Measurements from ENCODE around the gene BOD1L2. TPM values are rescaled to one million over a fixed set of nuclear protein-coding genes. Genes with fewer than 3 reads are reported as not detected.

BOD1L2 gene
- total and polyA plus RNA-seq, 2 of the 13 experiments (the other 11 are each of a cell fraction or from before 2014, with no cell fraction given) = not detected

- Histone ChIP-seq H2AFZ (ENCODE audit: low read length) (no peak overlapping the region), H3K79me2 (ENCODE audit: insufficient read depth, low read length) (no peaks in the 10 kb centered on the region), H3K4me1 (ENCODE audit: insufficient read depth, low read length) (no peaks in the 10 kb centered on the region), H3K9me3 (ENCODE audit: low read length) (no peaks in the 10 kb centered on the region), H4K20me1 (ENCODE audit: insufficient read depth, low read length) (no peaks in the 10 kb centered on the region), H3K36me3 (replicated peaks in 1 of 2; ENCODE audit: control insufficient read depth in 1 of 2, insufficient read depth in 2 of 2, low read length in 2 of 2) (no peaks in the 10 kb centered on the region), H3K4me2 (ENCODE audit: low read depth, low read length) (no peak overlapping the region), H3K27me3 (ENCODE audit: control insufficient read depth in 1 of 2, insufficient read depth in 2 of 2, low read length in 2 of 2) (peaks cover 0 to 1% of the 10 kb centered on the region in 2 experiments; a peak in 2 of 5 replicates), H3K27ac (ENCODE audit: extremely low read length, insufficient read depth, low read length) (no peak overlapping the region), H3K4me3 (replicated peaks in 1 of 3; ENCODE audit: insufficient read depth in 1 of 3, low read depth in 2 of 3, low read length in 3 of 3) (no peak overlapping the region), H3K9ac (ENCODE audit: insufficient read depth, low read depth, low read length) (no peak overlapping the region)
- ATAC-seq (no peak), FAIRE-seq (no peak), DNase-seq (ENCODE audit: low spot score) (no peak)
- TF ChIP-seq ZNF709 (CRISPR knock-in tag; IDR thresholded peaks at IDR 0.05) = no peak
- TF ChIP-seq ZNF772 (CRISPR knock-in tag; IDR thresholded peaks at IDR 0.05) = no peak
- TF ChIP-seq HIC2 (CRISPR knock-in tag; IDR thresholded peaks at IDR 0.05; ENCODE audit: low read depth) = no peak
- no peak for TF ChIP-seq SNAPC2 (CRISPR knock-in tag; IDR thresholded peaks at IDR 0.05)
- TF ChIP-seq NCOR1 (IDR thresholded peaks at IDR 0.05; ENCODE audit: borderline replicate concordance, low read length) = no peak
- no peak for TF ChIP-seq SRSF1 (optimal IDR thresholded peaks at IDR 0.05; ENCODE audit: low read depth, low read length)
- no peak for TF ChIP-seq MED1 (CRISPR knock-in tag; IDR thresholded peaks at IDR 0.05)
- no peak for TF ChIP-seq ZNF570 (CRISPR knock-in tag; IDR thresholded peaks at IDR 0.05; ENCODE audit: borderline replicate concordance)
- no peak for TF ChIP-seq CBX1 (IDR thresholded peaks at IDR 0.05; ENCODE audit: low read depth)
- no peak for TF ChIP-seq ZFP1 (CRISPR knock-in tag; IDR thresholded peaks at IDR 0.05)
- TF ChIP-seq, protein P1, sequence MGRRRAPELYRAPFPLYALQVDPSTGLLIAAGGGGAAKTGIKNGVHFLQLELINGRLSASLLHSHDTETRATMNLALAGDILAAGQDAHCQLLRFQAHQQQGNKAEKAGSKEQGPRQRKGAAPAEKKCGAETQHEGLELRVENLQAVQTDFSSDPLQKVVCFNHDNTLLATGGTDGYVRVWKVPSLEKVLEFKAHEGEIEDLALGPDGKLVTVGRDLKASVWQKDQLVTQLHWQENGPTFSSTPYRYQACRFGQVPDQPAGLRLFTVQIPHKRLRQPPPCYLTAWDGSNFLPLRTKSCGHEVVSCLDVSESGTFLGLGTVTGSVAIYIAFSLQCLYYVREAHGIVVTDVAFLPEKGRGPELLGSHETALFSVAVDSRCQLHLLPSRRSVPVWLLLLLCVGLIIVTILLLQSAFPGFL (CRISPR knock-in tag; IDR thresholded peaks at IDR 0.05) = no peak
- no peak for TF ChIP-seq CENPT (CRISPR knock-in tag; IDR thresholded peaks at IDR 0.05; ENCODE audit: low read depth)
- no peak for TF ChIP-seq WIZ (CRISPR knock-in tag; IDR thresholded peaks at IDR 0.05)
- no peak for TF ChIP-seq KDM2A (CRISPR knock-in tag; IDR thresholded peaks at IDR 0.05; ENCODE audit: borderline replicate concordance, low read depth)
- TF ChIP-seq SALL1 (CRISPR knock-in tag; IDR thresholded peaks at IDR 0.05) = no peak
- TF ChIP-seq, protein P2, sequence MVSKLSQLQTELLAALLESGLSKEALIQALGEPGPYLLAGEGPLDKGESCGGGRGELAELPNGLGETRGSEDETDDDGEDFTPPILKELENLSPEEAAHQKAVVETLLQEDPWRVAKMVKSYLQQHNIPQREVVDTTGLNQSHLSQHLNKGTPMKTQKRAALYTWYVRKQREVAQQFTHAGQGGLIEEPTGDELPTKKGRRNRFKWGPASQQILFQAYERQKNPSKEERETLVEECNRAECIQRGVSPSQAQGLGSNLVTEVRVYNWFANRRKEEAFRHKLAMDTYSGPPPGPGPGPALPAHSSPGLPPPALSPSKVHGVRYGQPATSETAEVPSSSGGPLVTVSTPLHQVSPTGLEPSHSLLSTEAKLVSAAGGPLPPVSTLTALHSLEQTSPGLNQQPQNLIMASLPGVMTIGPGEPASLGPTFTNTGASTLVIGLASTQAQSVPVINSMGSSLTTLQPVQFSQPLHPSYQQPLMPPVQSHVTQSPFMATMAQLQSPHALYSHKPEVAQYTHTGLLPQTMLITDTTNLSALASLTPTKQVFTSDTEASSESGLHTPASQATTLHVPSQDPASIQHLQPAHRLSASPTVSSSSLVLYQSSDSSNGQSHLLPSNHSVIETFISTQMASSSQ (IDR thresholded peaks at IDR 0.05; ENCODE audit: low read depth) = no peak
- TF ChIP-seq, protein P2 (CRISPR knock-in tag; IDR thresholded peaks at IDR 0.05; ENCODE audit: borderline replicate concordance) = no peak
- WGBS (ENCODE audit: low lambda C conversion rate) = 13% methylated on average over 1 of the region's 1 CpG
- intact Hi-C loops (cut with micrococcal nuclease; ENCODE audit: unreplicated experiment) = no loop called here
- in situ Hi-C loops (cut with HindIII; ENCODE audit: extremely low pct_ligation_motif_present, low pct_unique_long_range_greater_than_20kb) = no loop called here
- CTCF ChIA-PET (ENCODE audit: low intra/inter-chr PET ratio, low total read pairs) = no interaction called here
- POLR2A ChIA-PET = no interaction called here
- BruUV-seq (replicated peaks) = no TSS peak
Observed at GRCh38 chr18:57167617-57168308, 20.9 kb downstream of the BOD1L2 start.
